HepG2 (cell line): ENCODE measurements around the gene NTN4. TPM values are rescaled to one million over a fixed set of nuclear protein-coding genes. Genes with fewer than 3 reads are reported as not detected.

Experiments
- ATF4 ChIP-seq, 2 experiments: fragments of 450-650 bp in 1 of 2; sonication (generic) in 1 of 2; formaldehyde crosslinking; IDR thresholded peaks; 2 replicates each; pipeline versions ENCODE4 v1.5.0 to v1.8.0; 2020 to 2022; ENCODE audit warnings: mild to moderate bottlenecking in 1 of 2, missing genetic modification reagents in 1 of 2
- CREM ChIP-seq, 2 experiments: sonication (generic) in 1 of 2; formaldehyde crosslinking in 1 of 2; IDR thresholded peaks; 2 replicates each; pipeline versions ENCODE4 v1.4.0 to v1.6.1; 2016 to 2020; ENCODE audit warnings: antibody characterized with exemption in 1 of 2, mild to moderate bottlenecking in 1 of 2, missing genetic modification reagents in 1 of 2
- DMAP1 ChIP-seq: IDR thresholded peaks from 2 replicates; pipeline ENCODE4 v1.6.1; 2016
- FOXJ3 ChIP-seq: sonication (generic); formaldehyde crosslinking; IDR thresholded peaks from 2 replicates; pipeline ENCODE4 v1.4.0; 2020; ENCODE audit warnings: missing genetic modification reagents, mild to moderate bottlenecking, borderline replicate concordance
- GFI1 ChIP-seq: sonication (generic); formaldehyde crosslinking; IDR thresholded peaks from 2 replicates; pipeline ENCODE4 v1.5.0; 2020; ENCODE audit warnings: missing genetic modification reagents, mild to moderate bottlenecking, borderline replicate concordance
- GTF2F1 ChIP-seq: fragments of 150-350 bp; IDR thresholded peaks from 2 replicates; pipeline ENCODE4 v1.6.1; 2014; ENCODE audit warnings: low read length
- HMG20B ChIP-seq: conservative IDR thresholded peaks from 2 replicates; pipeline ENCODE4 v1.6.1; 2016; ENCODE audit warnings: missing genetic modification reagents, missing compliant biosample characterization
- HMGXB4 ChIP-seq, 2 experiments: sonication (generic) in 1 of 2; formaldehyde crosslinking in 1 of 2; IDR thresholded peaks; 2 replicates each; pipeline versions ENCODE4 v1.4.0 to v1.6.1; 2018 to 2020; ENCODE audit warnings: missing genetic modification reagents in 2 of 2, borderline replicate concordance in 1 of 2, low read depth in 1 of 2, mild to moderate bottlenecking in 1 of 2, missing biosample characterization in 1 of 2
- KDM1A ChIP-seq: IDR thresholded peaks from 2 replicates; pipeline ENCODE4 v1.6.1; 2016; ENCODE audit warnings: missing compliant biosample characterization
- MIER2 ChIP-seq: IDR thresholded peaks from 2 replicates; pipeline ENCODE4 v1.6.1; 2016; ENCODE audit warnings: missing biosample characterization, missing genetic modification reagents
- MTF1 ChIP-seq: sonication (generic); formaldehyde crosslinking; IDR thresholded peaks from 2 replicates; pipeline ENCODE4 v1.5.0; 2020; ENCODE audit warnings: missing genetic modification reagents
- NFIC ChIP-seq: IDR thresholded peaks from 2 replicates; pipeline ENCODE4 v1.6.1; 2012; ENCODE audit warnings: mild to moderate bottlenecking, low read length, inconsistent platforms
- PHF8 ChIP-seq: sonication (generic); formaldehyde crosslinking; IDR thresholded peaks from 2 replicates; pipeline ENCODE4 v1.5.0; 2020; ENCODE audit warnings: missing genetic modification reagents
- REXO4 ChIP-seq: sonication (generic); formaldehyde crosslinking; IDR thresholded peaks from 2 replicates; pipeline ENCODE4 v1.8.0; 2022; ENCODE audit warnings: missing genetic modification reagents, mild to moderate bottlenecking, borderline replicate concordance
- RFX1 ChIP-seq: fragments of 450-650 bp; IDR thresholded peaks from 2 replicates; pipeline ENCODE4 v1.6.1; 2017
- SATB2 ChIP-seq: sonication (generic); formaldehyde crosslinking; IDR thresholded peaks from 2 replicates; pipeline ENCODE4 v1.5.0; 2020; ENCODE audit warnings: missing genetic modification reagents
- SMARCC2 ChIP-seq: fragments of 450-650 bp; IDR thresholded peaks from 2 replicates; pipeline ENCODE4 v1.6.1; 2017; ENCODE audit warnings: antibody characterized with exemption, mild to moderate bottlenecking
- TBX2 ChIP-seq: sonication (generic); formaldehyde crosslinking; IDR thresholded peaks from 2 replicates; pipeline ENCODE4 v1.5.0; 2020; ENCODE audit warnings: missing genetic modification reagents, mild to moderate bottlenecking, borderline replicate concordance
- TCF7 ChIP-seq: sonication (generic); IDR thresholded peaks from 2 replicates; pipeline ENCODE4 v1.6.1; 2016; ENCODE audit warnings: antibody characterized with exemption, low read depth
- TGIF2 ChIP-seq: IDR thresholded peaks from 2 replicates; pipeline ENCODE4 v1.6.1; 2016; ENCODE audit warnings: control low read depth, missing compliant biosample characterization
- THRA ChIP-seq: sonication (generic); formaldehyde crosslinking; IDR thresholded peaks from 2 replicates; pipeline ENCODE4 v1.4.0; 2020; ENCODE audit warnings: missing genetic modification reagents, borderline replicate concordance
- TRIM24 ChIP-seq: sonication (generic); formaldehyde crosslinking; IDR thresholded peaks from 2 replicates; pipeline ENCODE4 v1.8.0; 2022; ENCODE audit warnings: mild to moderate bottlenecking, missing genetic modification reagents
- XRCC5 ChIP-seq: fragments of 200-400 bp; formaldehyde crosslinking; optimal IDR thresholded peaks from 2 replicates; pipeline ENCODE3; 2017; ENCODE audit warnings: mild to moderate bottlenecking, low read length
- ZNF329 ChIP-seq: sonication (generic); formaldehyde crosslinking; IDR thresholded peaks from 2 replicates; pipeline ENCODE4 v1.9.0; 2021; ENCODE audit warnings: low read depth, mild to moderate bottlenecking, missing genetic modification reagents
- ZNF382 ChIP-seq: sonication (generic); formaldehyde crosslinking; IDR thresholded peaks from 2 replicates; pipeline ENCODE4 v1.5.0; 2020; ENCODE audit warnings: missing genetic modification reagents, mild to moderate bottlenecking, borderline replicate concordance
- ZNF468 ChIP-seq: sonication (generic); formaldehyde crosslinking; IDR thresholded peaks from 2 replicates; pipeline ENCODE4 v1.8.0; 2022; ENCODE audit warnings: mild to moderate bottlenecking, moderate library complexity, missing genetic modification reagents
- polyA plus RNA-seq, 8 experiments: library from polyadenylated mRNA; depleted of rRNA in 3 of 8; stranded (reverse) in 7 of 8; unstranded in 1 of 8; fragments of >200 nt; fragmentation: Illumina TruSeq in 4 of 8; extraction: Trizol in 4 of 8; gene quantifications; 2 replicates each; pipeline versions ENCODE4 v1.2.1 to v1.2.3, GENCODE V29; 2011 to 2016; ENCODE audit warnings: low read depth in 4 of 8, missing spikeins in 1 of 8, mixed read lengths in 1 of 8; ENCODE audit not compliant: insufficient read depth in 1 of 8
- total RNA-seq, 5 experiments: library from RNA; depleted of rRNA; stranded (reverse); fragments of >200 nt; fragmentation: Illumina TruSeq; extraction: Trizol; gene quantifications; 2 replicates each; pipeline ENCODE4 v1.2.3, GENCODE V29; 2016; ENCODE audit warnings: low read depth in 1 of 5
- TF ChIP-seq, protein P1 (sequence below): fragments of 450-650 bp; IDR thresholded peaks from 2 replicates; pipeline ENCODE4 v1.6.1; 2016

NTN4 gene
- total and polyA plus RNA-seq, 2 of the 13 experiments (the other 11 are each of a cell fraction or from before 2014, with no cell fraction given): 7.8 to 11.5 TPM

GRCh38 chr12:95738024-95738611 lies 52.4 kb downstream of the NTN4 start (continued):
- no peak for TF ChIP-seq ZNF382 (CRISPR knock-in tag)
- no peak; the same call in 1 of the 2 replicates for TF ChIP-seq HMG20B (CRISPR knock-in tag)
- 0 out of 4 replicates have a peak, but pooled peaks of 1 of the 2 experiments have one; percentile 14 for TF ChIP-seq ATF4 (CRISPR knock-in tag; IDR thresholded peaks at IDR 0.05)
- TF ChIP-seq TCF7: peak; percentile 56; the same call in 1 of the 2 replicates
- no peak for TF ChIP-seq REXO4 (CRISPR knock-in tag)
- peak; percentile 79 for TF ChIP-seq TBX2 (CRISPR knock-in tag)
- TF ChIP-seq RFX1: no peak
- peak; percentile 52; the same call in 1 of the 2 replicates for TF ChIP-seq GFI1 (CRISPR knock-in tag)
- peak; percentile 75 for TF ChIP-seq KDM1A
- TF ChIP-seq MIER2 (CRISPR knock-in tag): no peak
- TF ChIP-seq PHF8 (CRISPR knock-in tag): 0 out of 2 replicates have a peak, but pooled peaks have one; percentile 27
- peak; percentile 74; the same call in 1 of the 2 replicates for TF ChIP-seq CREM (IDR thresholded peaks at IDR 0.05)
- TF ChIP-seq CREM (CRISPR knock-in tag; IDR thresholded peaks at IDR 0.05): no peak
- peak; percentile 72; the same call in 1 of the 2 replicates for TF ChIP-seq ZNF329 (CRISPR knock-in tag)
- TF ChIP-seq HMGXB4 (CRISPR knock-in tag; IDR thresholded peaks at IDR 0.05; ENCODE audit: borderline replicate concordance in 1 of 2, low read depth in 1 of 2): no peak
- TF ChIP-seq GTF2F1: no peak
- no peak for TF ChIP-seq SATB2 (CRISPR knock-in tag)
- no peak for TF ChIP-seq ZNF468 (CRISPR knock-in tag)
- peak; percentile 85; the same call in 1 of the 2 replicates for TF ChIP-seq MTF1 (CRISPR knock-in tag)
- TF ChIP-seq THRA: peak; percentile 69; the same call in 1 of the 2 replicates
- TF ChIP-seq SMARCC2: no peak
- TF ChIP-seq, protein P1, sequence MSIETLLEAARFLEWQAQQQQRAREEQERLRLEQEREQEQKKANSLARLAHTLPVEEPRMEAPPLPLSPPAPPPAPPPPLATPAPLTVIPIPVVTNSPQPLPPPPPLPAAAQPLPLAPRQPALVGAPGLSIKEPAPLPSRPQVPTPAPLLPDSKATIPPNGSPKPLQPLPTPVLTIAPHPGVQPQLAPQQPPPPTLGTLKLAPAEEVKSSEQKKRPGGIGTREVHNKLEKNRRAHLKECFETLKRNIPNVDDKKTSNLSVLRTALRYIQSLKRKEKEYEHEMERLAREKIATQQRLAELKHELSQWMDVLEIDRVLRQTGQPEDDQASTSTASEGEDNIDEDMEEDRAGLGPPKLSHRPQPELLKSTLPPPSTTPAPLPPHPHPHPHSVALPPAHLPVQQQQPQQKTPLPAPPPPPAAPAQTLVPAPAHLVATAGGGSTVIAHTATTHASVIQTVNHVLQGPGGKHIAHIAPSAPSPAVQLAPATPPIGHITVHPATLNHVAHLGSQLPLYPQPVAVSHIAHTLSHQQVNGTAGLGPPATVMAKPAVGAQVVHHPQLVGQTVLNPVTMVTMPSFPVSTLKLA: no peak
- no peak; the same call in 1 of the 2 replicates for TF ChIP-seq TGIF2
- peak; percentile 59; the same call in 1 of the 2 replicates for TF ChIP-seq NFIC
- no peak for TF ChIP-seq DMAP1 (CRISPR knock-in tag)
- no peak for TF ChIP-seq TRIM24 (CRISPR knock-in tag)
- TF ChIP-seq XRCC5: peak; percentile 66
- TF ChIP-seq FOXJ3: peak; percentile 73
